PC-3 (cell line): ENCODE data around the gene ANO7. TPM values are rescaled to one million over a fixed set of nuclear protein-coding genes. Genes with fewer than 3 reads are reported as not detected.

ENCODE experiments used
- ATAC-seq: fragments of 200-7000 bp; cut with Tn5 transposase; 2 replicates; pipeline ENCODE4 v1.9.1; 2020; ENCODE audit warnings: mild to moderate bottlenecking, moderate library complexity
- BruUV-seq: library from RNA; stranded (reverse); fragments of 400-500 nt; replicated peaks from 2 replicates; lab custom pipeline; 2021; lab: Mats Ljungman, UMichigan
- CTCF ChIA-PET: fragments of 300-600 bp; sonication (Branson Sonifier 250); formaldehyde crosslinking; loops from one replicate; lab custom pipeline; 2022; ENCODE audit warnings: antibody characterized with exemption; lab: Charles Lee
- POLR2A ChIA-PET: fragments of 300-600 bp; sonication (Branson Sonifier 250); formaldehyde crosslinking; loops from one replicate; lab custom pipeline; 2022; ENCODE audit warnings: antibody characterized with exemption; ENCODE audit not compliant: unreplicated experiment; lab: Charles Lee
- DNase-seq: peaks from one replicate; pipeline ENCODE4 v3.0.0-alpha.2; 2015
- H2AFZ ChIP-seq: fragments of 300-600 bp; sonication (generic); 2 replicates; pipeline ENCODE4 v1.6.0; 2016; ENCODE audit warnings: antibody characterized with exemption, low read length
- H3F3A ChIP-seq: fragments of 300-600 bp; sonication (generic); one replicate; pipeline ENCODE4 v1.6.0; 2017; ENCODE audit warnings: antibody characterized with exemption, low read length, control low read depth, mild to moderate bottlenecking; ENCODE audit not compliant: unreplicated experiment
- H3K27ac ChIP-seq: fragments of 300-600 bp; sonication (generic); 2 replicates; pipeline ENCODE4 v1.5.1; 2016; ENCODE audit warnings: mild to moderate bottlenecking, low read length
- H3K27me3 ChIP-seq: fragments of 300-600 bp; sonication (generic); 2 replicates; pipeline ENCODE4 v1.6.1; 2016; ENCODE audit warnings: low read length, mixed read lengths
- H3K36me3 ChIP-seq: fragments of 300-600 bp; sonication (generic); 2 replicates; pipeline ENCODE4 v1.6.1; 2016; ENCODE audit warnings: low read depth, mixed run types, low read length, mixed read lengths
- H3K4me1 ChIP-seq: fragments of 300-600 bp; sonication (generic); 2 replicates; pipeline ENCODE4 v1.5.1; 2016; ENCODE audit warnings: low read length; ENCODE audit not compliant: insufficient read depth
- H3K4me2 ChIP-seq: fragments of 300-600 bp; sonication (generic); 2 replicates; pipeline ENCODE4 v1.6.0; 2016; ENCODE audit warnings: low read length
- H3K4me3 ChIP-seq: fragments of 300-600 bp; sonication (generic); 2 replicates; pipeline ENCODE4 v1.5.1; 2016; ENCODE audit warnings: mild to moderate bottlenecking, low read length, mixed read lengths
- H3K79me2 ChIP-seq: fragments of 300-600 bp; sonication (generic); 2 replicates; pipeline ENCODE4 v1.6.1; 2017; ENCODE audit warnings: low read length, mixed read lengths
- H3K9ac ChIP-seq: fragments of 300-600 bp; sonication (generic); 2 replicates; pipeline ENCODE4 v1.6.0; 2016; ENCODE audit warnings: mild to moderate bottlenecking, low read length
- H3K9me2 ChIP-seq: fragments of 300-600 bp; sonication (generic); replicated peaks from 2 replicates; pipeline ENCODE4 v1.6.1; 2016; ENCODE audit warnings: mixed run types, low read length, mixed read lengths
- H3K9me3 ChIP-seq: fragments of 300-600 bp; sonication (generic); 2 replicates; pipeline ENCODE4 v1.6.1; 2016; ENCODE audit warnings: low read length, mixed read lengths
- H4K20me1 ChIP-seq: fragments of 300-600 bp; sonication (generic); 2 replicates; pipeline ENCODE4 v1.6.1; 2016; ENCODE audit warnings: low read length, mixed read lengths
- EZH2 ChIP-seq: fragments of 300-600 bp; sonication (generic); IDR thresholded peaks from one replicate; pipeline ENCODE4 v1.6.1; 2017; ENCODE audit warnings: antibody characterized with exemption, mild to moderate bottlenecking, low read length; ENCODE audit not compliant: unreplicated experiment
- EZH2phosphoT487 ChIP-seq: fragments of 300-600 bp; sonication (generic); IDR thresholded peaks from 2 replicates; pipeline ENCODE4 v1.6.1; 2018; ENCODE audit warnings: mild to moderate bottlenecking, antibody characterized with exemption, low read length, borderline replicate concordance
- intact Hi-C: fragments of 100-400 bp; cut with micrococcal nuclease; formaldehyde crosslinking; loops from 2 replicates; pipeline ENCODE4 v1.9.0; 2023
- total RNA-seq: library from RNA; depleted of rRNA; stranded (reverse); fragments of >200 nt; gene quantifications from 2 replicates; pipeline ENCODE4 v1.2.3, GENCODE V29; 2014
- TF ChIP-seq, protein P1 (sequence below): fragments of 300-600 bp; sonication (generic); conservative IDR thresholded peaks from 2 replicates; pipeline ENCODE4 v1.5.1; 2017; ENCODE audit warnings: antibody characterized with exemption, low read depth, mild to moderate bottlenecking, low read length

Gene ANO7
- total RNA-seq, 1 experiment from 2014 or later: 2.6 TPM

DNA sequence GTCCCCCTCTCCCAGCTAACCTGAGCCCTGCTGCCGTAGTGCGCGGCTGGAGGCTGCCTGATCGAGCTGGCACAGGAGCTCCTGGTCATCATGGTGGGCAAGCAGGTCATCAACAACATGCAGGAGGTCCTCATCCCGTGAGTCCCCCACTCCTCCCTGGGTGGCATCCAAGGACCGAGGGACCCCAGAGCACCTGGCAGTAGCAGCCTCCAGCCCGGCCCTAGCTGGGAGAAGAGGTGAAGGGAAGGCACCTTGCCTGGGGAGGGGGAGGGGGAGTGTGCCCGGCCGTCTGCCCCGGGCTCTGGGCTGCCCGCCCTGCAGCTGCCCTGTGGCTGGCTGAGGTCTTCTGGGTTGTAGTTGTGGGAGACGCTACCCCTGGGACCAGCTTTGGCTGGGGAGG lies 26.3 kb downstream of the ANO7 start:
- ATAC-seq: no peak
- POLR2A ChIA-PET: no interaction called here

DNA sequence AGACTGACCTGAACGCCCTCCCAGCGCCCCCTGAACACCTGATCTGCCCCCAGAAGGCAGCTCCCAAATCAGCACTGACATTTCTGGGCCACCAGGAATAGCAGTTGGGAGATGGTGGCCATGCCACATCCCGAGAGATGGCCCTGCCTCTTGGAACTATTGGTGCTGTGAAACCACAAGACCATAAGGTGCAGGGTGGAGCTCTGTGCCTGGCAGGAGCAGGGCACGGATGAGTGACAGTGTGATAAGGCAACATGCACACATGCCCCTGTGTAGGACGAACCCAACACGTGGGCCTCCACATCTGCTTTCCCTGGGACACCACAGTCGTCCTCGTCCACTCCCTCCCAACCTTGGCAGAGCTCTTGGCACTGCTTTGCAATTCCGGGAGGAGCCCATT lies 26.9 kb downstream of the ANO7 start:
- no peaks in the 10 kb centered on the region for H3K9me3 ChIP-seq
- ATAC-seq: no peak
- TF ChIP-seq EZH2 (no peak), EZH2phosphoT487 (no peak)
- TF ChIP-seq, protein P1, sequence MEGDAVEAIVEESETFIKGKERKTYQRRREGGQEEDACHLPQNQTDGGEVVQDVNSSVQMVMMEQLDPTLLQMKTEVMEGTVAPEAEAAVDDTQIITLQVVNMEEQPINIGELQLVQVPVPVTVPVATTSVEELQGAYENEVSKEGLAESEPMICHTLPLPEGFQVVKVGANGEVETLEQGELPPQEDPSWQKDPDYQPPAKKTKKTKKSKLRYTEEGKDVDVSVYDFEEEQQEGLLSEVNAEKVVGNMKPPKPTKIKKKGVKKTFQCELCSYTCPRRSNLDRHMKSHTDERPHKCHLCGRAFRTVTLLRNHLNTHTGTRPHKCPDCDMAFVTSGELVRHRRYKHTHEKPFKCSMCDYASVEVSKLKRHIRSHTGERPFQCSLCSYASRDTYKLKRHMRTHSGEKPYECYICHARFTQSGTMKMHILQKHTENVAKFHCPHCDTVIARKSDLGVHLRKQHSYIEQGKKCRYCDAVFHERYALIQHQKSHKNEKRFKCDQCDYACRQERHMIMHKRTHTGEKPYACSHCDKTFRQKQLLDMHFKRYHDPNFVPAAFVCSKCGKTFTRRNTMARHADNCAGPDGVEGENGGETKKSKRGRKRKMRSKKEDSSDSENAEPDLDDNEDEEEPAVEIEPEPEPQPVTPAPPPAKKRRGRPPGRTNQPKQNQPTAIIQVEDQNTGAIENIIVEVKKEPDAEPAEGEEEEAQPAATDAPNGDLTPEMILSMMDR: no peak
- H3K4me1 ChIP-seq: no peaks in the 10 kb centered on the region
- no peak for DNase-seq
- peaks cover 7% of the 10 kb centered on the region for H3K79me2 ChIP-seq
- no peak overlapping the region for H2AFZ ChIP-seq
- H3K4me2 ChIP-seq: no peak overlapping the region
- no peaks in the 10 kb centered on the region for H3K9me2 ChIP-seq
- CTCF ChIA-PET: no interaction called here
- no peaks in the 10 kb centered on the region for H4K20me1 ChIP-seq
- intact Hi-C loops: no loop called here
- H3K27me3 ChIP-seq: no peaks in the 10 kb centered on the region
- POLR2A ChIA-PET: no interaction called here
- H3K9ac ChIP-seq: no peak overlapping the region
- H3K4me3 ChIP-seq: no peak overlapping the region
- no TSS peak for BruUV-seq
- no peaks in the 10 kb centered on the region for H3K36me3 ChIP-seq
- no peak overlapping the region for H3K27ac ChIP-seq
- no peaks in the 10 kb centered on the region for H3F3A ChIP-seq

More for the DNA sequence above, 26.3 kb downstream of the ANO7 start:
- Histone ChIP-seq H2AFZ (no peak overlapping the region), H3K79me2 (peaks cover under 1% of the 10 kb centered on the region; the same call in 1 of the 2 replicates), H3K4me2 (no peak overlapping the region), H3K9me3 (no peaks in the 10 kb centered on the region), H3F3A (no peaks in the 10 kb centered on the region), H3K4me1 (no peaks in the 10 kb centered on the region), H3K36me3 (no peaks in the 10 kb centered on the region), H3K9me2 (no peaks in the 10 kb centered on the region), H3K4me3 (no peak overlapping the region), H3K27me3 (no peaks in the 10 kb centered on the region), H3K27ac (no peak overlapping the region), H3K9ac (no peak overlapping the region), H4K20me1 (no peaks in the 10 kb centered on the region)
- no TSS peak for BruUV-seq
- CTCF ChIA-PET: no interaction called here
- TF ChIP-seq EZH2phosphoT487 (no peak), EZH2 (no peak)
- TF ChIP-seq, protein P1: no peak
- DNase-seq: no peak
- intact Hi-C loops: no loop called here

DNA sequence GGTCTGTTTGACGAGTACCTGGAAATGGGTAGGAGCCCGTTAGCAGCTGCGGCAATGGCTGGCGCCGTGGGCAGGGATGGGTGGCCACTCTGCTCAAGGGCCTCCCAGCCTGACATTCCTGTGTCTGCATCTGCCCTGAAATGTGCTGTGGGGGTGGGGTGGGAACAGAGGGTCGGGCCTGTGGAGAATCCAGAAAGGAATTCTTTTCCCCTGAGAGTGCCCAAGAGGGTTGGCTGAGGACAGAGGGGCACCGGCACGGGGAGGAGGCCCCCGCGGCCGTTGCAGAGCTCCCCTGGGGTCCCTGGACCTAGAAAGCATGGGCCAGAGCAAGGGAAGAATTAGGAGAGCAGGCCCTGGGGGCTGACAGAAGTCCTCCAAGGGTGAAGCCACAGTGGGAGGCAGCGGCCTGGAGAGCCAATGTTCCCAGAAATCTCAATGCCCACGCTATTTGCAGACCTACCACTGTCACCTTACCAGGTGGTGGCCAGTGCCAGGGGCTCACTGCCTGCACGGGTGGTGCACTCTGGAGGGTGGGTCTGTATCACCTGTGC lies 27.8 kb downstream of the ANO7 start:
- TF ChIP-seq, protein P1: no peak
- TF ChIP-seq EZH2 (no peak), EZH2phosphoT487 (no peak)
- Histone ChIP-seq H3K9me3 (no peaks in the 10 kb centered on the region), H2AFZ (no peak overlapping the region), H4K20me1 (no peaks in the 10 kb centered on the region), H3K27me3 (no peaks in the 10 kb centered on the region), H3K36me3 (no peaks in the 10 kb centered on the region), H3K4me2 (no peak overlapping the region), H3F3A (no peaks in the 10 kb centered on the region), H3K9me2 (no peaks in the 10 kb centered on the region), H3K27ac (no peak overlapping the region), H3K4me1 (no peaks in the 10 kb centered on the region), H3K9ac (no peak overlapping the region), H3K79me2 (peaks cover 8% of the 10 kb centered on the region), H3K4me3 (no peak overlapping the region)
- ChIA-PET POLR2A (no interaction called here), CTCF (no interaction called here)
- no TSS peak for BruUV-seq
- intact Hi-C loops: no loop called here
- ATAC-seq: no peak
- DNase-seq: no peak
